Astrocyte (in vitro differentiated cells and primary cell): Measurements from ENCODE around the gene DCHS1. TPM values are rescaled to one million over a fixed set of nuclear protein-coding genes. Genes with fewer than 3 reads are reported as not detected.

Source experiments
- DNase-seq: peaks from one replicate; pipeline ENCODE4 v3.0.0-alpha.2; 2010; ENCODE audit warnings: low read depth
- FAIRE-seq: peaks from 2 replicates; lab custom pipeline; 2011; peaks lifted over from hg19 to GRCh38; lab: Jason Lieb, UNC
- H2AFZ ChIP-seq: 2 replicates; pipeline ENCODE4 v1.6.0; 2012; ENCODE audit warnings: low read depth, low read length, inconsistent platforms
- H3K27ac ChIP-seq: 2 replicates; pipeline ENCODE4 v1.5.1; 2011; ENCODE audit warnings: low read depth, low read length, inconsistent platforms
- H3K27me3 ChIP-seq: 2 replicates; pipeline ENCODE4 v1.6.0; 2011; ENCODE audit warnings: low read length, inconsistent platforms; ENCODE audit not compliant: insufficient read depth
- H3K36me3 ChIP-seq: 2 replicates; pipeline ENCODE4 v1.5.1; 2011; ENCODE audit warnings: low read length, inconsistent platforms; ENCODE audit not compliant: insufficient read depth
- H3K4me1 ChIP-seq: 2 replicates; pipeline ENCODE4 v1.5.1; 2011; ENCODE audit warnings: low read length, inconsistent platforms; ENCODE audit not compliant: insufficient read depth
- H3K4me2 ChIP-seq: 2 replicates; pipeline ENCODE4 v1.6.0; 2012; ENCODE audit warnings: low read length, inconsistent platforms
- H3K4me3 ChIP-seq: 2 replicates; pipeline ENCODE4 v1.5.1; 2011; ENCODE audit warnings: low read depth, mild to moderate bottlenecking, low read length, inconsistent platforms; ENCODE audit not compliant: insufficient read depth
- H3K79me2 ChIP-seq: 2 replicates; pipeline ENCODE4 v1.6.0; 2012; ENCODE audit warnings: mild to moderate bottlenecking, low read length, inconsistent platforms; ENCODE audit not compliant: insufficient read depth
- H3K9ac ChIP-seq: 2 replicates; pipeline ENCODE4 v1.6.0; 2012; ENCODE audit warnings: mild to moderate bottlenecking, low read length, inconsistent platforms
- H3K9me3 ChIP-seq: 2 replicates; pipeline ENCODE4 v1.5.1; 2012; ENCODE audit warnings: low read depth, mild to moderate bottlenecking, low read length, inconsistent platforms; ENCODE audit not compliant: insufficient read depth
- H4K20me1 ChIP-seq: 2 replicates; pipeline ENCODE4 v1.6.0; 2012; ENCODE audit warnings: low read length, inconsistent platforms; ENCODE audit not compliant: insufficient read depth
- H3K27ac Mint-ChIP-seq: one replicate; pipeline ENCODE4 v1.8.0; 2021; ENCODE audit warnings: mild to moderate bottlenecking, mixed read lengths; ENCODE audit not compliant: unreplicated experiment
- H3K27me3 Mint-ChIP-seq: one replicate; pipeline ENCODE4 v1.8.0; 2021; ENCODE audit warnings: low read depth, mixed read lengths; ENCODE audit not compliant: unreplicated experiment
- H3K36me3 Mint-ChIP-seq: one replicate; pipeline ENCODE4 v1.8.0; 2021; ENCODE audit warnings: low read depth, mixed read lengths; ENCODE audit not compliant: unreplicated experiment
- H3K4me1 Mint-ChIP-seq: one replicate; pipeline ENCODE4 v1.8.0; 2021; ENCODE audit warnings: low read depth, mixed read lengths; ENCODE audit not compliant: unreplicated experiment
- H3K4me3 Mint-ChIP-seq: one replicate; pipeline ENCODE4 v1.8.0; 2021; ENCODE audit warnings: mild to moderate bottlenecking, moderate library complexity, mixed read lengths; ENCODE audit not compliant: unreplicated experiment
- H3K9me3 Mint-ChIP-seq: one replicate; pipeline ENCODE4 v1.8.0; 2021; ENCODE audit warnings: mild to moderate bottlenecking, mixed read lengths; ENCODE audit not compliant: unreplicated experiment
- EZH2 ChIP-seq: IDR thresholded peaks from 2 replicates; pipeline ENCODE4 v1.6.1; 2012; ENCODE audit warnings: mild to moderate bottlenecking, low read length, inconsistent platforms; ENCODE audit not compliant: insufficient read depth
- total RNA-seq: library from RNA; stranded (reverse); gene quantifications from 2 replicates; pipeline ENCODE4 v1.2.1, GENCODE V29; 2021
- TF ChIP-seq, protein P1 (sequence below): IDR thresholded peaks from 2 replicates; pipeline ENCODE4 v1.5.1; 2011; ENCODE audit warnings: low read depth, mild to moderate bottlenecking, inconsistent platforms, low read length, moderate library complexity; ENCODE audit not compliant: insufficient read depth

The DCHS1 gene
- total RNA-seq, 1 donor from 2014 or later, result 8.4 TPM

DNA sequence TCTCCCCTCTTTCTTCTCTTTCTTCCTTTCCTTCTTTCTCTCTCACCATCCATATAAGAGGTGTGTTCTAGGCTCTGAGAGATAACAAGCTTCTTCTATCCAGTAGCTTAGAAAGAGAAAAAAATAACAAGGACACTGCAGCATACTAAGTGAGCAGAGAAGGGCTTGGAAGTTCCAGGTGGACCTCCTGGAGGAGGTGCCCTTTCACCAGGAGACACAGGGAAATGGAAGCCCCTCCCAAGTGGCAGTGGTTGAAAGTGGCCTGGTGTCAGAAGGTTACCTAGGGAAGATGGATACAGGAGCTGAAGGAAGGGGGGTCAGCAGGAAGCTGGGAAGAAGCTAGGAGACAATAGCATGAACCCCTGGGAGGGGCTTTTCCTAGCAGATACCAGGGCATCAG is 5.5 kb downstream of the DCHS1 start:
- no peak overlapping the region for H3K9ac ChIP-seq
- H3K4me3 Mint-ChIP-seq, result no peak overlapping the region
- H3K9me3 Mint-ChIP-seq, result peaks cover under 1% of the 10 kb centered on the region
- no peaks in the 10 kb centered on the region for H3K4me1 Mint-ChIP-seq
- no peaks in the 10 kb centered on the region for H3K9me3 ChIP-seq
- FAIRE-seq (no peak), DNase-seq (no peak)
- H3K27me3 Mint-ChIP-seq, result peaks cover 3% of the 10 kb centered on the region
- no peaks in the 10 kb centered on the region for H3K36me3 Mint-ChIP-seq
- no peak overlapping the region for H3K27ac ChIP-seq
- no peaks in the 10 kb centered on the region for H3K36me3 ChIP-seq
- H3K4me3 ChIP-seq, result no peak overlapping the region
- no peak overlapping the region for H2AFZ ChIP-seq
- peaks cover 44% of the 10 kb centered on the region for H3K27me3 ChIP-seq
- H3K79me2 ChIP-seq, result no peaks in the 10 kb centered on the region
- no peak overlapping the region for H3K4me2 ChIP-seq
- TF ChIP-seq EZH2, result no peak
- TF ChIP-seq, protein P1, sequence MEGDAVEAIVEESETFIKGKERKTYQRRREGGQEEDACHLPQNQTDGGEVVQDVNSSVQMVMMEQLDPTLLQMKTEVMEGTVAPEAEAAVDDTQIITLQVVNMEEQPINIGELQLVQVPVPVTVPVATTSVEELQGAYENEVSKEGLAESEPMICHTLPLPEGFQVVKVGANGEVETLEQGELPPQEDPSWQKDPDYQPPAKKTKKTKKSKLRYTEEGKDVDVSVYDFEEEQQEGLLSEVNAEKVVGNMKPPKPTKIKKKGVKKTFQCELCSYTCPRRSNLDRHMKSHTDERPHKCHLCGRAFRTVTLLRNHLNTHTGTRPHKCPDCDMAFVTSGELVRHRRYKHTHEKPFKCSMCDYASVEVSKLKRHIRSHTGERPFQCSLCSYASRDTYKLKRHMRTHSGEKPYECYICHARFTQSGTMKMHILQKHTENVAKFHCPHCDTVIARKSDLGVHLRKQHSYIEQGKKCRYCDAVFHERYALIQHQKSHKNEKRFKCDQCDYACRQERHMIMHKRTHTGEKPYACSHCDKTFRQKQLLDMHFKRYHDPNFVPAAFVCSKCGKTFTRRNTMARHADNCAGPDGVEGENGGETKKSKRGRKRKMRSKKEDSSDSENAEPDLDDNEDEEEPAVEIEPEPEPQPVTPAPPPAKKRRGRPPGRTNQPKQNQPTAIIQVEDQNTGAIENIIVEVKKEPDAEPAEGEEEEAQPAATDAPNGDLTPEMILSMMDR, result no peak
- no peak overlapping the region for H3K27ac Mint-ChIP-seq
- peaks cover 22% of the 10 kb centered on the region for H3K4me1 ChIP-seq
- H4K20me1 ChIP-seq, result peaks cover 22% of the 10 kb centered on the region

DNA sequence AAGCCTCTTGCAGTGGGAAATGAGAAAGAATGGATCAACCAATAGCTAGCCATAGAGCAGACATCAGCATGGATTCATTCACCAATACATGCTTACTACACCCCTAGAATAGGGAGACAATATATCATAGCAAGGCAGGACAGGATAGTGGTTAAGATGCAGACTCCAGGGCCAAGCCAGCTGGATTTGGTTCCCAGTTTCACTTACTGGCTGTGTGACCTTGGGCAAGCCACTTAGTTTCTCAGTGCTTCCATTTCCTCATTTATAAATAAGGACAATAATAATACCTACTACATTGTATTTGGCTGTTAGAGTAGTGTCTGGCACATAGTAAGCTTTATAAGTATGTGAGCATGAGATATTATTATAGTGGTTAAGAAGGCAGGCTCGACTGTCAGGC is 7.1 kb downstream of the DCHS1 start:
- Histone ChIP-seq H3K4me3 (no peak overlapping the region), H4K20me1 (peaks cover 22% of the 10 kb centered on the region), H3K4me2 (no peak overlapping the region), H3K9me3 (no peaks in the 10 kb centered on the region), H3K79me2 (no peaks in the 10 kb centered on the region), H3K27me3 (peaks cover 38% of the 10 kb centered on the region), H3K36me3 (no peaks in the 10 kb centered on the region), H3K4me1 (peaks cover 22% of the 10 kb centered on the region), H3K9ac (no peak overlapping the region), H2AFZ (no peak overlapping the region), H3K27ac (no peak overlapping the region)
- Mint-ChIP-seq H3K36me3 (no peaks in the 10 kb centered on the region), H3K27me3 (peaks cover 7% of the 10 kb centered on the region), H3K9me3 (peaks cover 2% of the 10 kb centered on the region), H3K27ac (no peak overlapping the region), H3K4me1 (no peaks in the 10 kb centered on the region), H3K4me3 (no peak overlapping the region)
- DNase-seq (no peak), FAIRE-seq (no peak)
- TF ChIP-seq EZH2, result no peak
- TF ChIP-seq, protein P1, result no peak

DNA sequence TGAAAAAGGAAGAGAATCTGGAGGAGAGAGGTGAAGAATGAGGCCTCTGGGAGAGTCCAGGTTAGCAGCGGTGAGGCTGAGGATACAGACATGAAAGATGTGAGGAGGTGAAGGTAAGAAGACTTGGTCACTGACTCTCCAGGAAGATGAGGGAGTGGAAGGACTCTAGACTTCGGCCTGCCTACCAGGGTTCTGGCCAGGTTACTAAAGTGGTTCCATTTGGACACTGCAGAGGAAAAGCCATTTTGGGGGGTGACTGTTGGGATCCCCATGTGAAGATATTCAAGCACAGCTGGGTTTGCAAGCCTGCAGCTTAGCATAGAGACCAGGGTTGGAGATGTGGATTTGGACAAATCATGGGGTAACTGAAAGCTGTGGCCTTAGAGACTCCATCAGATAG is 7.8 kb downstream of the DCHS1 start:
- Histone ChIP-seq H3K27me3 (peaks cover 33% of the 10 kb centered on the region), H2AFZ (no peak overlapping the region), H3K4me1 (peaks cover 22% of the 10 kb centered on the region), H3K79me2 (no peaks in the 10 kb centered on the region), H4K20me1 (peaks cover 18% of the 10 kb centered on the region), H3K27ac (no peak overlapping the region), H3K9me3 (no peaks in the 10 kb centered on the region), H3K36me3 (no peaks in the 10 kb centered on the region), H3K4me2 (no peak overlapping the region), H3K9ac (no peak overlapping the region), H3K4me3 (no peak overlapping the region)
- no peaks in the 10 kb centered on the region for H3K36me3 Mint-ChIP-seq
- peaks cover 2% of the 10 kb centered on the region for H3K9me3 Mint-ChIP-seq
- DNase-seq (no peak), FAIRE-seq (no peak)
- no peak overlapping the region for H3K4me3 Mint-ChIP-seq
- no peak overlapping the region for H3K27ac Mint-ChIP-seq
- TF ChIP-seq EZH2, result no peak
- TF ChIP-seq, protein P1, result no peak
- H3K4me1 Mint-ChIP-seq, result no peaks in the 10 kb centered on the region
- H3K27me3 Mint-ChIP-seq, result peaks cover 7% of the 10 kb centered on the region
